HG03066 (cell line): ENCODE measurements around the gene DHCR24.

Source experiments
- ATAC-seq: cut with Tn5 transposase; IDR thresholded peaks from one replicate; pipeline ENCODE4 v1.9.1; 2021; ENCODE audit warnings: low read depth; ENCODE audit not compliant: unreplicated experiment

Gene DHCR24

DNA sequence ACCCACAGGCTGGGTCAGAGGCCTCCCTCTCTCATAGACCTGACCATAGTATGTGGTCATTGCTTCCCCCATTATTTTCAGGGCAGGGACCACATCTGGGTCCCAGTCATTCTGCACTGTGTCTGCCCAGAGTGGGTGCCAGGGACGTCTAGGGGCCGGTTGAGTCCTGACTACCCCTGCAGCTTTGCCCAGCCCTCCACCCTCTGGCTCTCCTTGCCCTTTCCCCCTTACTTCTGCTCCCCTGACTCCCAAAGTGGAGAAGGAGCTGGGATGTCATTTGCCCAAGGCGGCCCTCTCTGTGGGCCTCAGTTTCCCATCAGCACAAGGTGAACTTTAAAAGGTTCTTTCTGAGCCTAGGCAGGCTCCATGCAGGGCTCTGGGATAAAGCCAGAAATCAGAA is 81.5 kb downstream of the DHCR24 start:
- no peak for ATAC-seq

DNA sequence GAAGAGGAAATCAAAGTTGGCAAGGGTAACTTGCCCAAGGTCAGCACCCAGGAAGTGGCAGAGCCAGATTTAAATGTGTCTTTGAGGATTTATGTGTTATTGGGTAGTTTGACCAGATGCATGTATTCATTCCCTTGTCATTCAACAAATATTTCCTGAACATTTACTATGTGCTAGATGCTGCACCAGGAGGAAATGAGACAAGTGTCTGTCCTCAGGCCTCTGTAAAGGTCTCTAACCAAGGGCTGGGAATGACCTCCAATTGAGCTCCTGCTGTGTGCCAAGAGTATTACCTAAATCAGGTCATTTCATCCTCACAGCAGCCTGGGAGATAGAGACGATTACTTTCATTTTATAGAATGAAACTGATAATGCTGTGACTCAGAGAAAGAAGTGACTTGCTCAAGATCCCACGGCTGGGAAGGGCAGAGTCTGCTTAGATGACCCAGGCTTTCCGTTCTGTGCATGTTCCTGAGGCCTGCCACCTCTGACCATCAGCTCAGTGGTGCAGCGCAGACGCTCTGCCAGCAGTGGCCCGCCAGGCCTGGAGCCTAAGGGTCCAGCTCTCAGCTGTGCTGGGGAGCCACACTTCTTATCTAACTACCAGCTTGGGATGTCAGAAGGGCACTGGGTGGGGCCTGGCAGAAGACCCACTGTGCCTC is 82.4 kb downstream of the DHCR24 start:
- ATAC-seq, result no peak

DNA sequence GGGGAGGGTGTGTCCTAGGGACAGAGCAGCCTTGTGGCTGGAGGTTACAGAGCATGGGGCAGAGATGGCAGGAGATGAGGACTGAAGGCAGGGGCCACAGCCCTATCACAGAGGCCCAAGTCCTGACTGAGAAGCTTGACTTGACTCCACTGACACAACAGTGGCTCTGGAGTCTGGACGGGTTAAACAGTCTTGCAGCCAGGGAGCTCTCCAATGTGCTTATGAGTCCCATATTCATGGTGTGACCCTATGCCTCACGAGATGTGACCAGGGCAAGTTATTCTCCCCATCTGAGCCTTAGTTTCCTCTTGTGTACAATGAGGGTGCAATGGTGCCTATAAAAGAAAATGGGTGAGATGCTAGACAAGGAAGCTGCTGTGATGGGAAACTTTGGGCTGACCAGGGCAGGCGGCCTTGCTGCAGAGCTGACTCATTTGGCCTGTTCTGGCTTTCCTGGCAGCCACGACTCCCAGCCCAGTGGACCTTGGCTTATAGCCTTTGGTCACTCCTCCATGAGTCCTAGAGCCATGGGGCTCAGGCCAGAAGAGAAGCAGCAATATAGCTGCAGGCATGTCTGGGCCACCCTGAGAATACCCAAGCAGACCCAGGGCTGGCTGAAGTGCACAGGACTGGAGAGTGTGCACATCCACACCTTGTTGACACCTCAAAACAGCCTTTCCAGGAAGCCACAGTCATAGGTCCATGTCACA is 83.1 kb downstream of the DHCR24 start:
- no peak for ATAC-seq

DNA sequence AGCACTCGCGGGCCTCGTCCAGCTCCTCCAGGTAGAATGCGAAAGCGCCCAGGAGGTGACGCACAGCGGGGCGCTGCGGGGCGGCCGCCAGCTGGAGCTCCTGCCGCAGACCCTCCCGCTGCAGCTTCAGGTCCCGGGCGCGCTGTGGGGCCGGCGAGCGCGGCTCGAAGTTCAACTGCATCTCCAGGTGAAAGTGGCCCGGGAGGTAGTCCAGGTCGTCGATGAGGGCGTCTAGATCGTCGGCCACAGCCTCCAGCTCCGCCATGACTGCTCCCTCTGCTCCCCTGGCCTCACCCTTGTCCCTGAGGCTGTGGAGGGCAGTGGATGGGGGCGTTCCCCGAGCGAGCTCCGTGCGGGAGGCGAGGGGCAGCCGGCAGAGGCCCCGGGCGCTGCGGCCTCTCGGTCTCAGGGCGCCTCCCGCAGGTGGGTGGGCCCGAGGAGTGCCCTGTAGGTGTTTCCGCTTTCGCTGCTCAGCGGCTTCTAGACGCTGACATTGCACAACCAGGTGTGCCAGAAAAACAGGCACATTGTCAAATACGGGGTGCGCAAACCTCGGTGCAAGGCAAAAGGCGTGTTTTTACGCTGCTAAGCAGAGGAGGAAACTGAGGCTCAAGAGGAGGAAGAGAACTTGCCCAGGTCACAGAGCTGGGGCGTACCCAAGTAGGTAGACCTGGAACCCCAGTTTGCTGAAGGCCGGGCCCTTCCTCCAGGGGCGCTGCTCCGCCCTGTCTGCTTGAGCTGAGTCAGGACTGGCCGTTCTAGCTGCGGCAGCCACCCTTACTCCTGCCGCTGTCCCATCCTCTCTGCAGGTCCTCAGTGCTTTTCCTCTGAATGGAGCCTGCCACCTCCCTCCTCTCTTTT is 85.9 kb downstream of the DHCR24 start, which contains the start of gene TTC22:
TTC22 (minus strand) TSS at position 425 of the 861 bp plus-strand sequence; CDS start at position 265, 160 bp downstream.
- peak; percentile 77 for ATAC-seq

DNA sequence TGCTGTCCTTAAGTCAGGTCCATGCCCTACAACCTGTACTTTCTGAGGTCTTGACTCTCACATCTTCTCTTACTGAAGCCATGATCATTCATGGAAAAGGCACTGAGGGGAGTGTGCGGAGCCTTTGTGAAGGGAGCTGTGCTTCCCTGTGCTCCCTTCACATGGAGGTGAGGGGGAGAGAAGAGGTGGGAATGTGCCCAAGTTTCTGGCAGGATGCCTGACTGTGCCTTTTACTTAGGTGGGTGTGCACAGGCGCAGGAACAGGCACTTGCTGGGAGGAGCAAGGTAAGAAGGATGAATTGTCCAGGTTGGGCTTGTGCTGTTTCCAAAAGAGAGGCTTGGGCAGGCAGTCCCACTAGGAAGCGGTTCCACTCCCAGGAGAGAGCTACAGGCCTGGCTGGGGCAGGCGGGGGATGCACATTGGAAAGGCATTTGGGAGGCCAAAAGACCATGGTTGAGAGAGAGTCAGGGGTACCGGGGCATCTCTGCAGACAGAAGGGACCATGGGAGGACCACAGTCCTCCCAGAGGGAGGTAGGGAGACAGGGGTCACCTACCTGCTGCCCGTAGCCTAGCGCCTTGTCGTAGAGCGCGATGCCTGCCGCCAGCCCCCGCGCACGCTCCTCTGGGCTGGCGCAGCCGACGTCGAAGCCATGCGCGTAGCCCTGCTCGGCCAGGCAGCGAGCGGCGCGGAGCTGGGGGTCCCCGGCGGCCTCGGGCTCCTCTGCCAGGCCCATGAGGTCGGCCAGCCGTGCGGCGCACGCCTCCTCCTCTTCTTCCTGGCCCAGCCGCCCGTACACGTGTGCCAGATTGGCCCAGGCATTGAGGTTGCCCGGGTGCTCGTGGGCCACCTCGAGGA is 86.7 kb downstream of the DHCR24 start:
- ATAC-seq, result no peak
